NB4 (cell line): ENCODE measurements around the gene GATD1.

Experiments
- DNase-seq: peaks from one replicate; pipeline ENCODE4 v3.0.0; 2010; ENCODE audit warnings: low read depth
- H3K4me3 ChIP-seq: one replicate; pipeline ENCODE4 v1.5.1; 2011; ENCODE audit warnings: mild to moderate bottlenecking, low read depth, low read length, moderate library complexity
- MYC ChIP-seq: IDR thresholded peaks from 2 replicates; pipeline ENCODE4 v1.6.1; 2011; ENCODE audit warnings: low read depth, low read length
- POLR2A ChIP-seq: IDR thresholded peaks from 2 replicates; pipeline ENCODE4 v1.6.1; 2011; ENCODE audit warnings: mild to moderate bottlenecking; ENCODE audit not compliant: insufficient read length; ENCODE audit errors: extremely low read depth
- TF ChIP-seq, protein P1 (sequence below): IDR thresholded peaks from 2 replicates; pipeline ENCODE4 v1.6.1; 2011; ENCODE audit warnings: low read depth, low read length
- TF ChIP-seq, protein P2 (sequence below): IDR thresholded peaks from one replicate; pipeline ENCODE4 v1.5.1; 2012; ENCODE audit warnings: low read depth, low read length

The GATD1 gene

DNA sequence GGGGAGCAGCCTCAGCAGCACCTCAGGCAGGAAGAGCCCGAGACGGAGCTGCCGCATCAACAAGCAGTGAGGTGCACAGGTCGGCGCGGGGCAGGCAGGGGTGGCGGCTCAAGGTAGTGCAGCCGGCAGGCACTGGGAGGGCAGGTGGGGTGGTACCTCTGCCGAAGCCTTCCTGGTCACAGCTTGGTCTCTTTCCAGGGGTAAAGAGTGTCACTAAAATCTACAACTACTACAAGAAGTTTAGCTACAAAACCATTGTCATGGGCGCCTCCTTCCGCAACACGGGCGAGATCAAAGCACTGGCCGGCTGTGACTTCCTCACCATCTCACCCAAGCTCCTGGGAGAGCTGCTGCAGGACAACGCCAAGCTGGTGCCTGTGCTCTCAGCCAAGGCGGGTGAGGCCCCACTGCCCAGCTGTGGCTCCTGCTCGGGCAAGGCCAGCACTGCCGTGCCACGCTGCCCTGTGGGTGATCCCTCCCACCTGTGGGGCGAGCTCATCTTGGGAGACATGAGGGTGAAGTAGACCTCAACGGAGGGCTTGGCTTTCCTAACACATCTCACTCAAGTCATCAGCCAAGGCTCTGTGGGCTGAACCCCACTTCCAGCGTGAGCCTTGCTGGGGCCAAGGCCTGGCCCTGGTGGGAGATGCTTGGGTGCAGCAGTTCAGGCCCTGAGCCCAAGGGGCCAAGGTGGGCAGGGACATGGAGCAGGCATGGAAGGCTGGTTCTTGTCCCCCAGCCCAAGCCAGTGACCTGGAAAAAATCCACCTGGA, 13.6 kb downstream of the GATD1 start:
- TF ChIP-seq POLR2A = peak; percentile 23
- TF ChIP-seq, protein P1, sequence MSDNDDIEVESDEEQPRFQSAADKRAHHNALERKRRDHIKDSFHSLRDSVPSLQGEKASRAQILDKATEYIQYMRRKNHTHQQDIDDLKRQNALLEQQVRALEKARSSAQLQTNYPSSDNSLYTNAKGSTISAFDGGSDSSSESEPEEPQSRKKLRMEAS = no peak
- DNase-seq = no peak
- H3K4me3 ChIP-seq = no peak overlapping the region

DNA sequence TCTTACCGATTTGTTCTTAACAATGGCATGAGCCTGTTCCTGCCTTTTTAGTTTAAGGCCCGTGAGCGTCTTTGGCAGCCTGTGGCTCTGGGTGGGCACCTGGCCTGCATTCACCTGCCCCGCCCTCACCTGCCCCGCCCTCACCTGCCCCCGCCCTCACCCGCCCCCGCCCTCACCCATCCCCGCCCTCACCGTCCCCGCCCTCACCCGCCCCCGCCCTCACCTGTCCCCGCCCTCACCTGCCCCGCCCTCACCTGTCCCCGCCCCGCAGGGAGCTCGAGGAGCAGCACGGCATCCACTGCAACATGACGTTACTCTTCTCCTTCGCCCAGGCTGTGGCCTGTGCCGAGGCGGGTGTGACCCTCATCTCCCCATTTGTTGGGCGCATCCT, 14.2 kb downstream of the GATD1 start:
- H3K4me3 ChIP-seq = no peak overlapping the region
- no peak for DNase-seq
- TF ChIP-seq, protein P2, sequence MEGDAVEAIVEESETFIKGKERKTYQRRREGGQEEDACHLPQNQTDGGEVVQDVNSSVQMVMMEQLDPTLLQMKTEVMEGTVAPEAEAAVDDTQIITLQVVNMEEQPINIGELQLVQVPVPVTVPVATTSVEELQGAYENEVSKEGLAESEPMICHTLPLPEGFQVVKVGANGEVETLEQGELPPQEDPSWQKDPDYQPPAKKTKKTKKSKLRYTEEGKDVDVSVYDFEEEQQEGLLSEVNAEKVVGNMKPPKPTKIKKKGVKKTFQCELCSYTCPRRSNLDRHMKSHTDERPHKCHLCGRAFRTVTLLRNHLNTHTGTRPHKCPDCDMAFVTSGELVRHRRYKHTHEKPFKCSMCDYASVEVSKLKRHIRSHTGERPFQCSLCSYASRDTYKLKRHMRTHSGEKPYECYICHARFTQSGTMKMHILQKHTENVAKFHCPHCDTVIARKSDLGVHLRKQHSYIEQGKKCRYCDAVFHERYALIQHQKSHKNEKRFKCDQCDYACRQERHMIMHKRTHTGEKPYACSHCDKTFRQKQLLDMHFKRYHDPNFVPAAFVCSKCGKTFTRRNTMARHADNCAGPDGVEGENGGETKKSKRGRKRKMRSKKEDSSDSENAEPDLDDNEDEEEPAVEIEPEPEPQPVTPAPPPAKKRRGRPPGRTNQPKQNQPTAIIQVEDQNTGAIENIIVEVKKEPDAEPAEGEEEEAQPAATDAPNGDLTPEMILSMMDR = no peak
- TF ChIP-seq, protein P1 = no peak
- TF ChIP-seq POLR2A (no peak), MYC (no peak)

DNA sequence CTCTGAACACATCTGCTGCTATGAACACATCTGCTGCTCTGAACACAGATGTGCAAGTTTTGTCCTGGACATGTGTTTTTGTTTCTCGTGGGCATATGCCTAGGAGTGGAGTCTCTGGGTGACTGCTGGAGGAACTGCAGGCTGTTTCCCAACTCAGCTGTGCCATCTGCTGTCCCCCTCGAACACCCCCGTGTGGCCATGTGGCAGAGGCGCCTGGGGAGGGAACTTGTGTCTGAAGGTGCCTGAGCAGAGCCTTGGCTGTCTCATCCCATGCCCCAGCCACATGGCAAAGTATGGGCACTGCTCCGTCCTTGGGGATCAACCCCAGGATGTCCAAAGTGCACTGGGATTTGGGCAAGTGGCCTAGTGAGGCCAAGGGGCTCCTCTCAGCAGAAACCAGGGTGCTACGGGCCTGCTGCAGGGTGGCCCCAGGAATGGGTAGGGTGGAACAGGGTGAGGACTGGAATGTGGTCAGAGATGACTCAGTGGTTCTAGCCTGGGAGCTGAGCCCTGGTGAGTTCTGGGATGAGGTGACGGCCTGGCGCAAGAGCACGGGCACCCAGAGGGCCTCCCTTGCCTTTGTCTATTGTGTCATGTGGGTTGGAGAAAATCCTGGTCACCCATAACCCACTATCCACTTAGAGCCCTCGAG, 14.7 kb downstream of the GATD1 start:
- DNase-seq = peak; percentile 76
- no peak overlapping the region for H3K4me3 ChIP-seq

DNA sequence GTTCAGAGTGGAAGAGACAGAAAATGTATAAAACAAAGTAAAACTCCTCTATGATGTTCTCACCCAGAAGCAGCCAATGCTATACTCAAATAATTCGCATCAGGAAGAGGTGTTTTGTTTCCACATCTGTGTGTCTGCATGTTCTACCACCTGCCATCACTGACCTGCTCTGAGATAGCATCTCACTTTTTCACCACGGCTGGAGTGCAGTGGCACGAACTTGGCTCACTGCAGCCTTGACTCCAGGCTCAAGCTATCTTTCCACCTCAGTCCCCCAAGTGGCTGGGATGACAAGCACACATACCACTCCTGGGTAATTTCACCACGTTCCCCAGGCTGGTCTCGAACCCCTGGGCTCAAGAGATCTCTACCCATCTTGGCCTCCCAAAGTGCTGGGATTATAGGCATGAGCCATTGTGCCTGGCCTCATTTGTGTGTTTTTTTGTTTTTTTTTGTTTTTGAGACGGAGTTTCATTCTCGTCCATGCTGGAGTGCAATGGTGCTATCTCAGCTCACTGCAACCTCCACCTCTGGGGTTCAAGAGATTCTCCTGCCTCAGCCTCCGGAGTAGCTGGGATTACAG, 15.7 kb downstream of the GATD1 start:
- DNase-seq = peak; percentile 32
- no peak overlapping the region for H3K4me3 ChIP-seq
- TF ChIP-seq POLR2A (no peak), MYC (no peak)
- TF ChIP-seq, protein P2 = no peak
- TF ChIP-seq, protein P1 = no peak

More for the DNA sequence above, 14.7 kb downstream of the GATD1 start:
- TF ChIP-seq MYC (peak; percentile 56; the same call in 1 of the 2 replicates), POLR2A (no peak)
- TF ChIP-seq, protein P1 = peak; percentile 78
- TF ChIP-seq, protein P2 = peak; percentile 37

DNA sequence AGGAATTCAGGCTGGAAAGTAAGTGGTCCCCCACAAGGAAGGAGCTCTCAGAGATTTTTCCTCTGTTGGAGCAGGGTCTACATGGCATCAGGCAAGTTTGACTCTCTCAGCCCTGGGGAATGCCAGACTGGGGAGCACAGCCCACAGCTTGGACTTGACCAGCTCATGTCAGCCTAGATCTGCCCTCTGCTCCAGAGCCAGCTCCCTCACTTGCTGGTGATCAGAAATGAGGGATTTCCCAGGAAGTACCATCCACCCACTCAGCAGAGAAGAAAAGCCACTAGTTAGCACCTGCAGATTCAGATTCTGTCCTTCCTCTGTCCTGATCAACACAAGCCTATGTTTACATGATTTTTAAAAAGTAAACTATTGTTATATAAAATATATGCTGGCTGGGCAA, 17.1 kb downstream of the GATD1 start:
- TF ChIP-seq, protein P1 = no peak
- TF ChIP-seq POLR2A = no peak
- TF ChIP-seq, protein P2 = no peak
- no peak for TF ChIP-seq MYC
- H3K4me3 ChIP-seq = no peak overlapping the region
- no peak for DNase-seq

DNA sequence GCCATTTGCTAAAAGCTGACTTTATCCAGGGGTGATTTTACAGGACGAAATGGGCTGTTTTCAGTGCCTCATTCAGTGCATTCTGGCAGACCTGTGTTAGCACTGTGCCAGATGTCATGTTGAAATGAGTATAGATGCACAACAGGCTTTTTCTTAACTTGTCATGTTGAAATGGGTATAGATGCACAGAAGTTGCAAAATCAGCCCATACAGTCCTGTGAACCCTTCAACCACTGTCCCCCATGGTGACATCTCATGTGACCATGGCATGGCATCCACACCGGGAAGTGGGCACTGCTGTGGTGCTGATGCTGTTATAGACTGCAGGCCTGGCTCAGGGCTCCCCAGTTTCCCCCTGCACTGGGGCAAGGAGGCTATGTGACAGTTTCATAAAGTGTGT, 27.6 kb downstream of the GATD1 start:
- peak overlapping the region; percentile 85 for H3K4me3 ChIP-seq
- DNase-seq = peak; percentile 34
- TF ChIP-seq, protein P2 = no peak
- TF ChIP-seq, protein P1 = no peak
- TF ChIP-seq POLR2A (no peak), MYC (no peak)
